K562 (cell line): ENCODE measurements around the gene CBX8. TPM values are rescaled to one million over a fixed set of nuclear protein-coding genes. Genes with fewer than 3 reads are reported as not detected.

Experiments used
- ATAC-seq: fragments of 200-7000 bp; cut with Tn5 transposase; 3 replicates; pipeline ENCODE4 v1.9.1; 2020; ENCODE audit warnings: moderate library complexity
- BruUV-seq: library from RNA; stranded (reverse); fragments of 400-500 nt; replicated peaks from 2 replicates; lab custom pipeline; 2021; lab: Mats Ljungman, UMichigan
- CTCF ChIA-PET: fragments of 300-600 bp; formaldehyde crosslinking; extraction: SDS; loops from one replicate; lab custom pipeline; 2021; ENCODE audit warnings: low intra/inter-chr PET ratio; lab: Yijun Ruan, JAX
- POLR2A ChIA-PET: fragments of 300-600, 350-650 bp; sonication (Branson Sonifier 250); formaldehyde crosslinking; extraction: SDS; loops from one replicate; lab custom pipeline; 2021; ENCODE audit warnings: antibody characterized with exemption, inconsistent platforms; lab: Yijun Ruan, JAX
- DNase-seq, 4 experiments: peaks; one replicate each; pipeline versions ENCODE4 v3.0.0 to v3.0.0-alpha.2; 2011 to 2018; ENCODE audit warnings: low spot score in 3 of 4, mixed read lengths in 3 of 4; ENCODE audit errors: extremely low read depth in 1 of 4
- FAIRE-seq: peaks from 2 replicates; lab custom pipeline; 2011; peaks lifted over from hg19 to GRCh38; lab: Jason Lieb, UNC
- H2AFZ ChIP-seq: 2 replicates; pipeline ENCODE4 v1.6.0; 2011; ENCODE audit warnings: low read depth, low read length, control low read depth, inconsistent platforms
- H3K27ac ChIP-seq: fragments of 200-600 bp; 3 replicates; pipeline ENCODE4 v1.8.0; 2011; ENCODE audit warnings: low read depth, mild to moderate bottlenecking, control low read depth, inconsistent platforms, low read length, moderate library complexity, mixed read lengths; ENCODE audit errors: extremely low read depth
- H3K27me3 ChIP-seq, 2 experiments: fragments of 300-600 bp in 1 of 2; 2 replicates in 1 of 2; 3 replicates in 1 of 2; pipeline versions ENCODE4 v1.6.0 to v1.8.0; 2011; ENCODE audit warnings: inconsistent platforms in 2 of 2, low read length in 2 of 2, mild to moderate bottlenecking in 1 of 2, mixed read lengths in 1 of 2, moderate library complexity in 1 of 2; ENCODE audit not compliant: control insufficient read depth in 2 of 2, insufficient read depth in 2 of 2
- H3K36me3 ChIP-seq: fragments of 300-600 bp; 3 replicates; pipeline ENCODE4 v1.8.0; 2011; ENCODE audit warnings: mild to moderate bottlenecking, low read length, inconsistent platforms; ENCODE audit not compliant: control insufficient read depth, insufficient read depth
- H3K4me1 ChIP-seq, 2 experiments: fragments of 200-600 bp in 1 of 2; replicated peaks in 1 of 2; 2 replicates in 1 of 2; 3 replicates in 1 of 2; pipeline versions ENCODE4 v1.5.1 to v1.8.0; 2011; ENCODE audit warnings: inconsistent platforms in 2 of 2, low read length in 2 of 2, mild to moderate bottlenecking in 1 of 2, mixed read lengths in 1 of 2, moderate library complexity in 1 of 2; ENCODE audit not compliant: control insufficient read depth in 2 of 2, insufficient read depth in 2 of 2
- H3K4me2 ChIP-seq: 2 replicates; pipeline ENCODE4 v1.6.1; 2011; ENCODE audit warnings: low read length, control low read depth, inconsistent platforms, mixed read lengths; ENCODE audit not compliant: insufficient read depth
- H3K4me3 ChIP-seq: fragments of 200-600 bp; sonication (generic), shearing (Covaris generic); 2 replicates; pipeline ENCODE4 v1.5.1; 2016; ENCODE audit warnings: control low read depth, inconsistent platforms
- H3K79me2 ChIP-seq: fragments of 200-600 bp; 3 replicates; pipeline ENCODE4 v1.8.0; 2011; ENCODE audit warnings: low read length, inconsistent platforms; ENCODE audit not compliant: control insufficient read depth, insufficient read depth
- H3K9ac ChIP-seq, 2 experiments: 2 replicates each; pipeline versions ENCODE4 v1.6.0 to v1.6.1; 2011; ENCODE audit warnings: low read depth in 2 of 2, low read length in 2 of 2, control low read depth in 1 of 2, inconsistent platforms in 1 of 2, mild to moderate bottlenecking in 1 of 2, mixed read lengths in 1 of 2; ENCODE audit not compliant: insufficient read depth in 1 of 2
- H3K9me1 ChIP-seq: one replicate; pipeline ENCODE4 v1.6.0; 2011; ENCODE audit warnings: inconsistent platforms, mild to moderate bottlenecking, low read length, moderate library complexity; ENCODE audit not compliant: control insufficient read depth, insufficient read depth
- H3K9me3 ChIP-seq: replicated peaks from 2 replicates; pipeline ENCODE4 v1.5.1; 2011; ENCODE audit warnings: low read depth, low read length, inconsistent platforms; ENCODE audit not compliant: control insufficient read depth, insufficient read depth
- H4K20me1 ChIP-seq: replicated peaks from 2 replicates; pipeline ENCODE4 v1.6.1; 2011; ENCODE audit warnings: low read length, inconsistent platforms, mixed read lengths; ENCODE audit not compliant: control insufficient read depth, insufficient read depth
- GATA2 ChIP-seq: sonication (generic); formaldehyde crosslinking; IDR thresholded peaks from 2 replicates; pipeline ENCODE4 v1.4.0; 2020; ENCODE audit warnings: mild to moderate bottlenecking, missing genetic modification reagents
- NONO ChIP-seq, 2 experiments: fragments of 200-400 bp in 1 of 2; fragments of 450-650 bp in 1 of 2; formaldehyde crosslinking in 1 of 2; IDR thresholded peaks; 2 replicates each; pipeline ENCODE4 v1.6.1; 2017; ENCODE audit warnings: low read depth in 2 of 2, mild to moderate bottlenecking in 2 of 2, moderate library complexity in 2 of 2, low read length in 1 of 2
- POLR2G ChIP-seq: fragments of 200-400 bp; formaldehyde crosslinking; IDR thresholded peaks from 2 replicates; pipeline ENCODE4 v1.6.1; 2017; ENCODE audit warnings: low read depth, mild to moderate bottlenecking, antibody characterized with exemption, low read length, moderate library complexity
- RBFOX2 ChIP-seq: fragments of 200-400 bp; formaldehyde crosslinking; IDR thresholded peaks from 2 replicates; pipeline ENCODE4 v1.6.1; 2017; ENCODE audit warnings: low read depth, mild to moderate bottlenecking, low read length, moderate library complexity
- THRAP3 ChIP-seq: fragments of 450-650 bp; IDR thresholded peaks from 2 replicates; pipeline ENCODE4 v1.6.1; 2016; ENCODE audit warnings: mild to moderate bottlenecking, inconsistent platforms, borderline replicate concordance
- XRCC5 ChIP-seq: fragments of 200-400 bp; formaldehyde crosslinking; IDR thresholded peaks from 2 replicates; pipeline ENCODE4 v1.6.1; 2017; ENCODE audit warnings: low read depth, mild to moderate bottlenecking, low read length
- WGBS: fragments of 100-300 bp; shearing (Covaris generic); methylation state at CpG from one replicate; pipeline ENCODE4 v1.1.6; 2016; ENCODE audit warnings: low coverage, mixed read lengths; ENCODE audit not compliant: insufficient coverage; ENCODE audit errors: missing lambda C conversion rate; 5-methylcytosine and 5-hydroxymethylcytosine counted together
- in situ Hi-C: fragments of 300-500 bp; cut with MboI; formaldehyde crosslinking; loops from 4 replicates; pipeline ENCODE4 v1.15.0; 2018; ENCODE audit warnings: inconsistent platforms, mixed read lengths
- intact Hi-C: fragments of 100-400 bp; cut with micrococcal nuclease; formaldehyde crosslinking; loops from 2 replicates; pipeline ENCODE4 v1.14.2; 2022
- polyA plus RNA-seq, 8 experiments: library from polyadenylated mRNA; depleted of rRNA in 4 of 8; stranded (reverse) in 5 of 8; unstranded in 3 of 8; fragments of >200 nt; fragmentation: Nextera tagmentation in 2 of 8; fragmentation: Illumina TruSeq in 1 of 8; extraction: Ambion mirVana in 2 of 8; extraction: Trizol in 1 of 8; gene quantifications; 2 replicates each; pipeline versions ENCODE4 v1.2.1 to v1.2.3, GENCODE V29; 2011 to 2014; ENCODE audit warnings: inconsistent platforms in 1 of 8, missing spikeins in 1 of 8
- total RNA-seq, 7 experiments: library from RNA; depleted of rRNA in 6 of 7; stranded (reverse); fragments of >200 nt in 6 of 7; fragmentation: Illumina TruSeq in 2 of 7; extraction: Trizol in 2 of 7; gene quantifications; 2 replicates each; pipeline versions ENCODE4 v1.2.1 to v1.2.3, GENCODE V29; 2011 to 2021; ENCODE audit warnings: low replicate concordance in 1 of 7
- TF ChIP-seq, protein P1 (sequence below): IDR thresholded peaks from 3 replicates; pipeline ENCODE4 v1.6.1; 2011; ENCODE audit warnings: borderline replicate concordance, mild to moderate bottlenecking, moderate library complexity; ENCODE audit not compliant: insufficient read length; ENCODE audit errors: extremely low read depth
- TF ChIP-seq, protein P2 (sequence below): sonication (generic); formaldehyde crosslinking; IDR thresholded peaks from 2 replicates; pipeline ENCODE4 v1.8.0; 2022; ENCODE audit warnings: mild to moderate bottlenecking, missing genetic modification reagents

Gene CBX8
- total and polyA plus RNA-seq, 9 of the 15 experiments (the other 6 are each of a cell fraction or from before 2014, with no cell fraction given): 0.08 to 11.9 (median 2.6) TPM

DNA sequence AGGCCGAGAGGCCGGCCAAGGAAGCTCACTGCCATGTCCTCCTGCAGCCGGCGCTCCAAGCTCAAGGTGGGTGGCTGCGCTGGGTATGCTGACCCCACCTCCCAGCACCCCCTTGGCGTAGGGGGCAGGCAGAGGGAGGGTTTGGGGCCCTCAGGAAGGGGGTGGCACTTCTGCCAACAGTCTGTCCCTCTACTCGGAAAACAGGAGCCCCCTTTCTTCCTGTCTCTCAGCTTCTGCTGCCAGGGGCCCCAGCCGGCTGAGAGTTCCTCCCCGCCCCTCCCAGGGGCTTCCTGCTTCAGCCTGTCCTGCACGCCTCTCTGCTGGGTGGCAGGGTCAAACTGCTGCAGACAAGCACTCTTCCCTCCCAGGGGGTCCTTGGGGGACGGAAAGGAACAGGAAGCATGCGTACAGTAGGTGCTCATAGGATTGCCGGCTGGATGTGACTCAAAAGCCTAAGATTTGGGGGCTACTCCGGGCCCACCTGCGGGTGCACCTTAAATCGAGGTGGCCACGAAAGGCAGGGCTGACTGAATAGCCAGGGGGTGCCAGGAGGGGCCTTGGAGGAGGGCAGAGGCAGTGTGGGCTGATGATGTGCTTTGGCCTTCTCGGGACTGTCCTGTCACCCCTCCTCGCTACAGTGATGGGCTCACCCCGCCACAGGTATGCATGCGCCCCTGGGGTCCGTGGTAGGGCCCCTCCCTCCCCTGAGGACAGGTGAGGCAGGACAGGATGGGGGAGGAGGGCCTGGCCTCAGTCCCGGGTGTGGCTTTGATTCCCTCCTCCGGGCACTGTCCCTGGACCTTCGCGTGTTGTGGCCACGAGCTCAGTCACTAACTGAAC, 14.9 kb downstream of the CBX8 start:
- H3K9me1 ChIP-seq: no peaks in the 10 kb centered on the region
- H3K27me3 ChIP-seq: no peaks in the 10 kb centered on the region
- no peak overlapping the region for H2AFZ ChIP-seq
- H3K4me1 ChIP-seq: peaks cover 15 to 50% of the 10 kb centered on the region in 2 experiments; a peak in 4 of 5 replicates
- H3K79me2 ChIP-seq: peaks cover 19% of the 10 kb centered on the region
- H3K9me3 ChIP-seq: no peaks in the 10 kb centered on the region
- no peaks in the 10 kb centered on the region for H4K20me1 ChIP-seq
- no peak overlapping the region for H3K4me3 ChIP-seq
- 85% methylated on average over 18 of the region's 27 CpGs for WGBS
- DNase-seq (no peak), ATAC-seq (no peak), FAIRE-seq (no peak)
- peaks cover 58% of the 10 kb centered on the region for H3K36me3 ChIP-seq
- CTCF ChIA-PET: no interaction called here
- no TSS peak for BruUV-seq
- H3K27ac ChIP-seq: no peak overlapping the region
- in situ Hi-C loops (no loop called here), intact Hi-C loops (no loop called here)
- POLR2A ChIA-PET: interaction anchor here (0.6 to 1.1 kb wide), 2 partner anchors 15 to 19 kb away, joined by 3 to 4 read pairs; partner anchors contain the start of gene CBX8
- peak overlapping the region in 1 of 2 experiments; percentile 16; a peak in 1 of 4 replicates for H3K9ac ChIP-seq
- no peak overlapping the region for H3K4me2 ChIP-seq
- TF ChIP-seq GATA2 (CRISPR knock-in tag) (no peak), THRAP3 (no peak), NONO (IDR thresholded peaks at IDR 0.05; ENCODE audit: low read depth in 2 of 2, low read length in 1 of 2) (no peak), RBFOX2 (peak; percentile 39; the same call in 1 of the 2 replicates), XRCC5 (no peak), POLR2G (peak; percentile 52; the same call in 1 of the 2 replicates)
- TF ChIP-seq, protein P1, sequence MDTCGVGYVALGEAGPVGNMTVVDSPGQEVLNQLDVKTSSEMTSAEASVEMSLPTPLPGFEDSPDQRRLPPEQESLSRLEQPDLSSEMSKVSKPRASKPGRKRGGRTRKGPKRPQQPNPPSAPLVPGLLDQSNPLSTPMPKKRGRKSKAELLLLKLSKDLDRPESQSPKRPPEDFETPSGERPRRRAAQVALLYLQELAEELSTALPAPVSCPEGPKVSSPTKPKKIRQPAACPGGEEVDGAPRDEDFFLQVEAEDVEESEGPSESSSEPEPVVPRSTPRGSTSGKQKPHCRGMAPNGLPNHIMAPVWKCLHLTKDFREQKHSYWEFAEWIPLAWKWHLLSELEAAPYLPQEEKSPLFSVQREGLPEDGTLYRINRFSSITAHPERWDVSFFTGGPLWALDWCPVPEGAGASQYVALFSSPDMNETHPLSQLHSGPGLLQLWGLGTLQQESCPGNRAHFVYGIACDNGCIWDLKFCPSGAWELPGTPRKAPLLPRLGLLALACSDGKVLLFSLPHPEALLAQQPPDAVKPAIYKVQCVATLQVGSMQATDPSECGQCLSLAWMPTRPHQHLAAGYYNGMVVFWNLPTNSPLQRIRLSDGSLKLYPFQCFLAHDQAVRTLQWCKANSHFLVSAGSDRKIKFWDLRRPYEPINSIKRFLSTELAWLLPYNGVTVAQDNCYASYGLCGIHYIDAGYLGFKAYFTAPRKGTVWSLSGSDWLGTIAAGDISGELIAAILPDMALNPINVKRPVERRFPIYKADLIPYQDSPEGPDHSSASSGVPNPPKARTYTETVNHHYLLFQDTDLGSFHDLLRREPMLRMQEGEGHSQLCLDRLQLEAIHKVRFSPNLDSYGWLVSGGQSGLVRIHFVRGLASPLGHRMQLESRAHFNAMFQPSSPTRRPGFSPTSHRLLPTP: no peak
- TF ChIP-seq, protein P2, sequence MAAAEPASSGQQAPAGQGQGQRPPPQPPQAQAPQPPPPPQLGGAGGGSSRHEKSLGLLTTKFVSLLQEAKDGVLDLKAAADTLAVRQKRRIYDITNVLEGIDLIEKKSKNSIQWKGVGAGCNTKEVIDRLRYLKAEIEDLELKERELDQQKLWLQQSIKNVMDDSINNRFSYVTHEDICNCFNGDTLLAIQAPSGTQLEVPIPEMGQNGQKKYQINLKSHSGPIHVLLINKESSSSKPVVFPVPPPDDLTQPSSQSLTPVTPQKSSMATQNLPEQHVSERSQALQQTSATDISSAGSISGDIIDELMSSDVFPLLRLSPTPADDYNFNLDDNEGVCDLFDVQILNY (CRISPR knock-in tag): no peak
